Mesenchymal stem cell (in vitro differentiated cells and primary cell): ENCODE results near the gene LY86.
"Not testable (repeated sequence)": the region's sequence is repeated elsewhere in the genome, so short reads cannot be mapped to it uniquely, and the experiment has no call there.

Source experiments
- DNase-seq: peaks from one replicate; pipeline ENCODE4 v3.0.0-alpha.2; 2013
- H2AFZ ChIP-seq: one replicate; pipeline ENCODE4 v1.6.1; 2013; ENCODE audit warnings: low read depth, mild to moderate bottlenecking, control low read depth, inconsistent platforms, low read length, moderate library complexity
- H2AK5ac ChIP-seq: 2 replicates; pipeline ENCODE4 v1.6.1; 2013; ENCODE audit warnings: low read length, moderate library complexity, mild to moderate bottlenecking, inconsistent platforms; ENCODE audit not compliant: severe bottlenecking
- H2BK120ac ChIP-seq: one replicate; pipeline ENCODE4 v1.6.1; 2013; ENCODE audit warnings: low read depth, mild to moderate bottlenecking, inconsistent platforms, low read length, moderate library complexity
- H2BK12ac ChIP-seq, 2 experiments: one replicate each; pipeline ENCODE4 v1.6.1; 2013; ENCODE audit warnings: inconsistent platforms in 2 of 2, low read length in 2 of 2, mild to moderate bottlenecking in 2 of 2, moderate library complexity in 2 of 2, control low read depth in 1 of 2
- H2BK15ac ChIP-seq: one replicate; pipeline ENCODE4 v1.6.1; 2013; ENCODE audit warnings: mild to moderate bottlenecking, low read depth, inconsistent platforms; ENCODE audit not compliant: poor library complexity, severe bottlenecking
- H2BK5ac ChIP-seq: 2 replicates; pipeline ENCODE4 v1.6.1; 2013; ENCODE audit warnings: low read depth, mild to moderate bottlenecking, low read length, control low read depth, inconsistent platforms; ENCODE audit not compliant: poor library complexity, severe bottlenecking
- H3K14ac ChIP-seq, 2 experiments: one replicate each; pipeline ENCODE4 v1.6.1; 2013; ENCODE audit warnings: inconsistent platforms in 2 of 2, low read length in 2 of 2, control low read depth in 1 of 2, mild to moderate bottlenecking in 1 of 2, moderate library complexity in 1 of 2
- H3K18ac ChIP-seq, 2 experiments: one replicate each; pipeline ENCODE4 v1.6.1; 2013; ENCODE audit warnings: inconsistent platforms in 2 of 2, low read length in 2 of 2, control low read depth in 1 of 2, low read depth in 1 of 2, mild to moderate bottlenecking in 1 of 2
- H3K23ac ChIP-seq, 2 experiments: one replicate each; pipeline ENCODE4 v1.6.1; 2013; ENCODE audit warnings: inconsistent platforms in 2 of 2, low read length in 2 of 2, mild to moderate bottlenecking in 2 of 2, moderate library complexity in 2 of 2, control low read depth in 1 of 2
- H3K27ac ChIP-seq: 2 replicates; pipeline ENCODE4 v1.5.1; 2013; ENCODE audit warnings: mild to moderate bottlenecking, moderate library complexity, low read length, control low read depth, inconsistent platforms; ENCODE audit not compliant: poor library complexity, severe bottlenecking
- H3K27me3 ChIP-seq, 2 experiments: 2 replicates each; pipeline versions ENCODE4 v1.6.1 to v1.7.0; 2013; ENCODE audit warnings: low read length in 2 of 2, mild to moderate bottlenecking in 2 of 2, moderate library complexity in 2 of 2, control low read depth in 1 of 2, inconsistent platforms in 1 of 2; ENCODE audit not compliant: control insufficient read depth in 1 of 2, insufficient read depth in 1 of 2
- H3K36me3 ChIP-seq, 2 experiments: 2 replicates each; pipeline versions ENCODE4 v1.6.1 to v1.7.0; 2013; ENCODE audit warnings: low read length in 2 of 2, control low read depth in 1 of 2, inconsistent platforms in 1 of 2, low read depth in 1 of 2, mild to moderate bottlenecking in 1 of 2; ENCODE audit not compliant: insufficient read depth in 2 of 2, control insufficient read depth in 1 of 2
- H3K4ac ChIP-seq, 2 experiments: one replicate each; pipeline ENCODE4 v1.6.1; 2013; ENCODE audit warnings: inconsistent platforms in 2 of 2, low read length in 2 of 2, mild to moderate bottlenecking in 2 of 2, moderate library complexity in 2 of 2, control low read depth in 1 of 2, low read depth in 1 of 2
- H3K4me1 ChIP-seq: 2 replicates; pipeline ENCODE4 v1.6.1; 2013; ENCODE audit warnings: low read depth, low read length, control low read depth; ENCODE audit not compliant: control insufficient read depth, insufficient read depth
- H3K4me2 ChIP-seq: 2 replicates; pipeline ENCODE4 v1.6.1; 2013; ENCODE audit warnings: low read length, mild to moderate bottlenecking, inconsistent platforms; ENCODE audit not compliant: poor library complexity, severe bottlenecking
- H3K4me3 ChIP-seq, 2 experiments: 2 replicates each; pipeline versions ENCODE4 v1.5.1 to v1.7.0; 2013; ENCODE audit warnings: low read length in 2 of 2, mild to moderate bottlenecking in 2 of 2, control low read depth in 1 of 2, low read depth in 1 of 2; ENCODE audit not compliant: insufficient read depth in 1 of 2
- H3K79me1 ChIP-seq: replicated peaks from 2 replicates; pipeline ENCODE4 v1.6.1; 2013; ENCODE audit warnings: mild to moderate bottlenecking, control low read depth, low read length, inconsistent platforms; ENCODE audit not compliant: poor library complexity, severe bottlenecking
- H3K9ac ChIP-seq: 2 replicates; pipeline ENCODE4 v1.7.0; 2013; ENCODE audit warnings: mild to moderate bottlenecking, low read length, moderate library complexity
- H3K9me3 ChIP-seq: 2 replicates; pipeline ENCODE4 v1.7.0; 2013; ENCODE audit warnings: mild to moderate bottlenecking, low read length; ENCODE audit not compliant: control insufficient read depth
- H4K8ac ChIP-seq: one replicate; pipeline ENCODE4 v1.6.1; 2013; ENCODE audit warnings: inconsistent platforms, mild to moderate bottlenecking, low read length, moderate library complexity
- H4K91ac ChIP-seq: one replicate; pipeline ENCODE4 v1.6.1; 2013; ENCODE audit warnings: mild to moderate bottlenecking, low read length, inconsistent platforms
- WGBS: methylation state at CpG from one replicate; pipeline ENCODE4 v1.1.7; 2013; ENCODE audit warnings: mixed read lengths; 5-methylcytosine and 5-hydroxymethylcytosine counted together

Gene LY86

GRCh38 chr6:6605873-6606272 is 17.4 kb downstream of the LY86 start:
- H3K4ac ChIP-seq: no peak overlapping the region
- no peaks in the 10 kb centered on the region for H3K36me3 ChIP-seq
- no peak overlapping the region for H2AK5ac ChIP-seq
- H3K4me2 ChIP-seq: no peak overlapping the region
- no peak overlapping the region for H3K18ac ChIP-seq
- no peak overlapping the region for H4K91ac ChIP-seq
- no peaks in the 10 kb centered on the region for H3K4me1 ChIP-seq
- no peak overlapping the region for H4K8ac ChIP-seq
- no peak overlapping the region for H3K9ac ChIP-seq
- H3K9me3 ChIP-seq: peaks cover 30% of the 10 kb centered on the region
- H2BK120ac ChIP-seq: no peak overlapping the region
- H3K4me3 ChIP-seq: no peak overlapping the region
- H2BK12ac ChIP-seq: no peak overlapping the region
- H3K27ac ChIP-seq: no peak overlapping the region
- no peak overlapping the region for H2BK15ac ChIP-seq
- H3K23ac ChIP-seq: no peak overlapping the region
- no peak overlapping the region for H3K14ac ChIP-seq
- H3K27me3 ChIP-seq: no peaks in the 10 kb centered on the region
- WGBS: 82% methylated on average over 12 of the region's 13 CpGs
- DNase-seq: no peak
- H2BK5ac ChIP-seq: no peak overlapping the region
- no peaks in the 10 kb centered on the region for H3K79me1 ChIP-seq
- no peak overlapping the region for H2AFZ ChIP-seq

GRCh38 chr6:6606391-6607030 is 18.0 kb downstream of the LY86 start:
- H3K9ac ChIP-seq, H3K27ac ChIP-seq, H3K18ac ChIP-seq, H3K27me3 ChIP-seq, H3K79me1 ChIP-seq, H2BK5ac ChIP-seq, H3K4me2 ChIP-seq, H3K4me1 ChIP-seq, H3K36me3 ChIP-seq, H3K4ac ChIP-seq, H4K8ac ChIP-seq, H2BK12ac ChIP-seq, H3K23ac ChIP-seq, H2BK15ac ChIP-seq, DNase-seq, H3K14ac ChIP-seq, H4K91ac ChIP-seq, H2AFZ ChIP-seq, H2AK5ac ChIP-seq, H2BK120ac ChIP-seq, H3K4me3 ChIP-seq: not testable (repeated sequence)
- 92% methylated on average over 47 of the region's 47 CpGs for WGBS
- H3K9me3 ChIP-seq: peaks cover 30% of the 10 kb centered on the region

- Histone ChIP-seq H2BK12ac (no peak overlapping the region), H2BK15ac (no peak overlapping the region), H3K27ac (no peak overlapping the region), H2AFZ (no peak overlapping the region), H4K8ac (no peak overlapping the region), H2BK120ac (no peak overlapping the region), H3K4me1 (peaks cover 1% of the 10 kb centered on the region), H3K36me3 (no peaks in the 10 kb centered on the region), H3K4me3 (no peak overlapping the region), H3K23ac (no peak overlapping the region), H3K9me3 (peaks cover 13% of the 10 kb centered on the region), H3K14ac (no peak overlapping the region), H3K27me3 (peaks cover 0 to 7% of the 10 kb centered on the region in 2 experiments), H3K9ac (no peak overlapping the region), H3K18ac (no peak overlapping the region), H4K91ac (no peak overlapping the region), H3K79me1 (no peaks in the 10 kb centered on the region), H3K4me2 (no peak overlapping the region), H3K4ac (no peak overlapping the region), H2BK5ac (no peak overlapping the region), H2AK5ac (no peak overlapping the region)
- DNase-seq: no peak
- 67% methylated on average over 2 of the region's 2 CpGs for WGBS
These were observed 20.9 kb downstream of the LY86 start for GRCh38 chr6:6609450-6609849.

GRCh38 chr6:6610031-6610591 is 21.6 kb downstream of the LY86 start:
- Histone ChIP-seq H3K4me2 (no peak overlapping the region), H3K14ac (no peak overlapping the region), H4K91ac (no peak overlapping the region), H3K27me3 (peaks cover 0 to 7% of the 10 kb centered on the region in 2 experiments), H3K4ac (no peak overlapping the region), H2BK15ac (no peak overlapping the region), H2AFZ (no peak overlapping the region), H2BK120ac (no peak overlapping the region), H3K27ac (no peak overlapping the region), H2AK5ac (no peak overlapping the region), H3K9me3 (peaks cover 6% of the 10 kb centered on the region), H2BK5ac (no peak overlapping the region), H4K8ac (no peak overlapping the region), H3K9ac (no peak overlapping the region), H3K23ac (no peak overlapping the region), H3K4me1 (peaks cover 1% of the 10 kb centered on the region), H2BK12ac (no peak overlapping the region), H3K79me1 (no peaks in the 10 kb centered on the region), H3K36me3 (no peaks in the 10 kb centered on the region), H3K4me3 (no peak overlapping the region), H3K18ac (no peak overlapping the region)
- 90% methylated on average over 9 of the region's 10 CpGs for WGBS
- DNase-seq: no peak
